Left lung (tissue), 10 donors: ENCODE data around the gene CSGALNACT2. TPM values are rescaled to one million over a fixed set of nuclear protein-coding genes. Genes with fewer than 3 reads are reported as not detected.

Experiments used
- ATAC-seq: fragments of 200-7000 bp; cut with Tn5 transposase; one replicate; pipeline ENCODE4 v1.9.1; 2020; ENCODE audit warnings: moderate library complexity
- DNase-seq, 4 donors: peaks; one replicate each; pipeline ENCODE4 v3.0.0-alpha.2; 2013 to 2020
- H3K27ac ChIP-seq, 2 donors: fragments of 200-600 bp; sonication (generic) in 1 of 2; one replicate each; pipeline versions ENCODE4 v1.5.0 to v1.8.0; 2020 to 2021
- H3K27me3 ChIP-seq, 2 donors: fragments of 200-600 bp; sonication (generic) in 1 of 2; one replicate each; pipeline versions ENCODE4 v1.5.0 to v1.8.0; 2020 to 2021
- H3K36me3 ChIP-seq, 2 donors: fragments of 200-600 bp; sonication (generic) in 1 of 2; one replicate each; pipeline versions ENCODE4 v1.5.0 to v1.8.0; 2020 to 2021
- H3K4me1 ChIP-seq, 2 donors: fragments of 200-600 bp; one replicate each; pipeline ENCODE4 v1.8.0; 2021
- H3K4me3 ChIP-seq, 2 donors: fragments of 200-600 bp; sonication (generic) in 1 of 2; one replicate each; pipeline versions ENCODE4 v1.5.0 to v1.8.0; 2020 to 2021; ENCODE audit warnings: mild to moderate bottlenecking in 1 of 2
- H3K9me3 ChIP-seq, 2 donors: fragments of 200-600 bp; sonication (generic) in 1 of 2; one replicate each; pipeline versions ENCODE4 v1.5.0 to v1.8.0; 2020 to 2021
- intact Hi-C, 2 donors: fragments of 100-400 bp; cut with DNase I; formaldehyde crosslinking; loops; one replicate each; pipeline versions ENCODE4 v1.11.2 to v1.14.2; 2022
- polyA plus RNA-seq, 6 donors: library from polyadenylated mRNA; unstranded; fragments of 120-200 nt; gene quantifications; one replicate each; pipeline ENCODE4 v1.2.1, GENCODE V29; 2013; ENCODE audit not compliant: insufficient read length in 6 of 6
- total RNA-seq, 2 donors: library from RNA; stranded (reverse); fragmentation: NEBNext Ultra II Directional; extraction: Animal tissue kit (Norgen Biotek cat#: 25700); gene quantifications; one replicate each; pipeline ENCODE4 v1.2.1, GENCODE V29; 2021
- TF ChIP-seq, protein P1 (sequence below), 2 donors: fragments of 200-600 bp; sonication (generic) in 1 of 2; IDR thresholded peaks; one replicate each; pipeline versions ENCODE4 v1.5.0 to v1.8.0; 2021; ENCODE audit warnings: antibody characterized with exemption in 2 of 2
- donor health status: DM: no; HTN: yes; CAD: no.
- donor health status: DM: no; HTN: no; CAD: no.

Gene CSGALNACT2
- total and polyA plus RNA-seq, 8 donors = 31.4 to 45.0 (median 36.6) TPM

- Histone ChIP-seq H3K36me3 (no peaks in the 10 kb centered on the region), H3K4me1 (peaks cover 0 to 5% of the 10 kb centered on the region in 2 donors), H3K9me3 (no peaks in the 10 kb centered on the region), H3K4me3 (no peak overlapping the region), H3K27me3 (no peaks in the 10 kb centered on the region), H3K27ac (no peak overlapping the region)
- TF ChIP-seq, protein P1, sequence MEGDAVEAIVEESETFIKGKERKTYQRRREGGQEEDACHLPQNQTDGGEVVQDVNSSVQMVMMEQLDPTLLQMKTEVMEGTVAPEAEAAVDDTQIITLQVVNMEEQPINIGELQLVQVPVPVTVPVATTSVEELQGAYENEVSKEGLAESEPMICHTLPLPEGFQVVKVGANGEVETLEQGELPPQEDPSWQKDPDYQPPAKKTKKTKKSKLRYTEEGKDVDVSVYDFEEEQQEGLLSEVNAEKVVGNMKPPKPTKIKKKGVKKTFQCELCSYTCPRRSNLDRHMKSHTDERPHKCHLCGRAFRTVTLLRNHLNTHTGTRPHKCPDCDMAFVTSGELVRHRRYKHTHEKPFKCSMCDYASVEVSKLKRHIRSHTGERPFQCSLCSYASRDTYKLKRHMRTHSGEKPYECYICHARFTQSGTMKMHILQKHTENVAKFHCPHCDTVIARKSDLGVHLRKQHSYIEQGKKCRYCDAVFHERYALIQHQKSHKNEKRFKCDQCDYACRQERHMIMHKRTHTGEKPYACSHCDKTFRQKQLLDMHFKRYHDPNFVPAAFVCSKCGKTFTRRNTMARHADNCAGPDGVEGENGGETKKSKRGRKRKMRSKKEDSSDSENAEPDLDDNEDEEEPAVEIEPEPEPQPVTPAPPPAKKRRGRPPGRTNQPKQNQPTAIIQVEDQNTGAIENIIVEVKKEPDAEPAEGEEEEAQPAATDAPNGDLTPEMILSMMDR (IDR thresholded peaks at IDR 0.05) = no peak
- intact Hi-C loops = no loop called here
- ATAC-seq = no peak
- peak in 1 of 4 donors; percentile 75 for DNase-seq
Observed at GRCh38 chr10:43111921-43112607, 26.2 kb upstream of the CSGALNACT2 start.

GRCh38 chr10:43112608-43112961, 25.7 kb upstream of the CSGALNACT2 start:
- Histone ChIP-seq H3K4me3 (no peak overlapping the region), H3K27ac (no peak overlapping the region), H3K27me3 (no peaks in the 10 kb centered on the region), H3K36me3 (no peaks in the 10 kb centered on the region), H3K4me1 (peaks cover 0 to 5% of the 10 kb centered on the region in 2 donors), H3K9me3 (no peaks in the 10 kb centered on the region)
- DNase-seq (peak in 1 of 4 donors; percentile 64), ATAC-seq (no peak)
- TF ChIP-seq, protein P1 (IDR thresholded peaks at IDR 0.05) = no peak
- intact Hi-C loops = no loop called here

- peaks cover 0 to 5% of the 10 kb centered on the region in 2 donors for H3K4me1 ChIP-seq
- H3K36me3 ChIP-seq = no peaks in the 10 kb centered on the region
- no peak overlapping the region for H3K4me3 ChIP-seq
- TF ChIP-seq, protein P1 (IDR thresholded peaks at IDR 0.05) = no peak
- no peak overlapping the region for H3K27ac ChIP-seq
- ATAC-seq (no peak), DNase-seq (peak in 1 of 4 donors; percentile 49)
- intact Hi-C loops = no loop called here
- H3K9me3 ChIP-seq = no peaks in the 10 kb centered on the region
- no peaks in the 10 kb centered on the region for H3K27me3 ChIP-seq
Observed at GRCh38 chr10:43113201-43114087, 24.8 kb upstream of the CSGALNACT2 start.

GRCh38 chr10:43114088-43114742, 24.0 kb upstream of the CSGALNACT2 start:
- Histone ChIP-seq H3K27ac (no peak overlapping the region), H3K4me1 (peaks cover 0 to 5% of the 10 kb centered on the region in 2 donors), H3K27me3 (no peaks in the 10 kb centered on the region), H3K4me3 (no peak overlapping the region), H3K9me3 (no peaks in the 10 kb centered on the region), H3K36me3 (no peaks in the 10 kb centered on the region)
- intact Hi-C loops = no loop called here
- ATAC-seq (no peak), DNase-seq (peak in 1 of 4 donors; percentile 69)
- TF ChIP-seq, protein P1 (IDR thresholded peaks at IDR 0.05) = no peak
